ENCODE measurements around the gene MCRS1.
"Not testable (repeated sequence)": the region's sequence is repeated elsewhere in the genome, so short reads cannot be mapped to it uniquely, and the experiment has no call there.

The MCRS1 gene

DNA sequence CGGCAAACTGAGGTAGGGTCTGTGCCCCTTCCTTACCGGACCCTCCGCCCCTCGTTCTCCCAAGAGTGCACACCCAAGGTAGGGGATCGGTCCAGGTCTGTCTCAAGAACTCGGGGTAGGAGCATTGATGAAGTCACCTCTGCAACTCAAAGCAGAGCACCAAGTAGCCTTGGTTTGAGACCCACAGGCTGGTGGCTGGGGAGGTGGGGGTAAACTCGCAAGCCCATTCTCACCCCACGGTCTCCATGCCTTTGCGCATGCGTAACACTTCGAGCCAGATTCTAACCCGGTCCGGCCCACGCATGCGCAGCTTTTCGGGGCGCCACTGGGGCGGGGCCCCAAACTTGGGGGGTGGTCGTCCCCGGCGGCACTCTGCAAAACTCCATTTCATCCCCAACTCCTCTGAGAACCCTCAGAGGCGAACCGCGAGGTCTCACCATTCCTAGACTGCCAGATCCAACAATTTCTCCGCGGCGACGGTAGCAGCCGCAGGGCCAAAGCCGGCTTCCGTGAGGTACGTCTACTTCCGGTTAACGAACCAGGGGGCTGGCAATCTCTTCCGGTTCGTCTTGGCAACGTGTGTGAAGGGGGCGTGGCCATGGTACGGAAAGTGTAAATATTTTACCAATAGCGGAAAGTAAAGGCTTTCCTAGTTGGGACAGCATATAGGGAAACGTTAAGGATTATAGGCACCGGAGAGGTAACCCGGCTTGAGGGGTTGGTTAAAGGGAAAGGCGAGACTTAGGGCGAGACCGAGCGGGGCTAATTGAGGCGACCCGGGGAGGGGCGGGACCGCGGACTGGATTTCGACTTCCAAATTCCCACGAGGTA is at the start of gene MCRS1:
MCRS1 (minus strand) TSS at position 532 of the 831 bp plus-strand sequence. CDS start 1,411 bp downstream, outside the sequence.
- peak; percentile 93 for DNase-seq

GRCh38 chr12:49616533-49617219 is 48.7 kb upstream of the MCRS1 start:
- DNase-seq = no peak

DNA sequence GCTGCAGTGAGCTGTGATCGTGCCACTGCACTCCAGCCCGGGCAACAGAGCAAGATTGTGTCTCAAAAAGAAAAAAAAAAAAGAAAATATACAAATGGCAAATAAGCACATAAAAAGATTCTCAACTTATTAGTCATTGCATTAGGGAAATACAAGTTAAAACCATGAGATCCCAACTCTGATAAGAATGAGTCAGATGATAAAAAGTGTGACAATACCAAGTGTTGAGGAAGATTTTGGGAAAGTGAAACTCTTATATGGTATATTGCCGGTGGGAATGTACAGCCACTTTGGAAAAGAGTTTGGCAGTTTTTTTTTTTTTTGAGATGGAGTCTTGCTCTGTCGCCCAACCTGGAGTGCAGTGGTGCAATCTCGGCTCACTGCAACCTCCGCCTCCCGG is 47.8 kb upstream of the MCRS1 start:
- DNase-seq = no peak

GRCh38 chr12:49612210-49612609 is 44.3 kb upstream of the MCRS1 start:
- DNase-seq = no peak

GRCh38 chr12:49610785-49611184 is 42.8 kb upstream of the MCRS1 start:
- not testable (repeated sequence) for DNase-seq

DNA sequence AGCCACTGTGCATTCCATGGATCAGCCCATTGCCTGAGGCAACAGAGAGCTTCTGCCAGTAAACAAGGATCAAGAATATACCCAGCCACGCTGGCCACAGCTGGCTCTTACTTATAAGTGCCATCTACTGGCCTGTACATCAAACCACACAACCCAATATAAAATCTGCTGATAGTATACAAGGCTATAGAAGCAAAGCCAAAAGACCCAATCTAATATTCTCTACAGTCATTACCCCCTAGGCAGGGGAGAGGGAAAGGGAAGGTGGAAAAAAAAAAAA is 41.9 kb upstream of the MCRS1 start:
- no peak for DNase-seq

GRCh38 chr12:49609059-49609874 is 41.3 kb upstream of the MCRS1 start:
- no peak for DNase-seq

- DNase-seq = not testable (repeated sequence)
These were observed 37.6 kb upstream of the MCRS1 start, which contains the start of gene FAM186B for GRCh38 chr12:49605539-49605938. Gene FAM186B (minus strand): TSS chr12:49605639. CDS start chr12:49605477, 162 bp downstream.

- no peak for DNase-seq
These were observed 36.9 kb upstream of the MCRS1 start for GRCh38 chr12:49604856-49605255.

DNA sequence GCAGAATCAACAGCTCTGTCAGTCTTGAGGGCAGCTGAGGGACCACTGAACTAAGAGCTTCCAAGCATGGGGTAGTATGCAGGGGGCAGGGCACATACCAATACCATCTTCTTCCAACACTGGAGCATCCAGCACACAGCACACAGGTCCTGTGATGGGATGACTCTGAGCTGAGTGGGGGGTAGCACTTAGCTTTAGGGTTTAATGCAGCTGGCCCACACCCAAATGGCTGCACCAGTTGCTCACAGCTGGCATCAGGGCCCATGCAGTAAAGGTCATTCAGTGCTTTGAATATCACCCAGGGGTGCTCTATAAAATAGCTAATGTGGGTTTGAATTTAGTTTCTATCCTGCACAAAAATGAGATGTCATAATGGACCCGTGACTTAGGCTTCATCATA is 35.8 kb upstream of the MCRS1 start:
- DNase-seq = no peak

DNA sequence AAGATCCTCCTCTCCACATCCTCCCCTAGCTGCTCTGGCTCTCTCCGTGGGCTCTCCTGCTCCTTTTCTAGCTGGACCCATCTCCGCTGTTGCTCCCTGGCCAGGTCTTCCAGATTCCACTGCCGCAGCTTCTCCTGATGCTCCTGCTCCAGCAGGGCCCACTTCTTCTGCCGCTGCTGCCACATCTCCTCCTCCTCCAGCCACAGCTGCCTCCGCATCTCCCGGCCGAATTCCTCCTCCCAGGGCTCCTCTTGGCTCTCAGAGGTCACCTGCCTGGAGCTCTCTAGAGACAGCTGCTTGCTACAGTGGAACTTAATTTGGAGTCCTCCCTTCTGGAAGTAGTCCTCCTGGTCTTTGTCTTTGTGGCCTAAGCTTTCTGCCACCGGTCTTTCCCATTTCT is 32.0 kb upstream of the MCRS1 start:
- no peak for DNase-seq

- no peak for DNase-seq
These were observed 30.6 kb upstream of the MCRS1 start for GRCh38 chr12:49598527-49598926.

- no peak for DNase-seq
These were observed 21.0 kb upstream of the MCRS1 start for GRCh38 chr12:49588721-49589516.

DNA sequence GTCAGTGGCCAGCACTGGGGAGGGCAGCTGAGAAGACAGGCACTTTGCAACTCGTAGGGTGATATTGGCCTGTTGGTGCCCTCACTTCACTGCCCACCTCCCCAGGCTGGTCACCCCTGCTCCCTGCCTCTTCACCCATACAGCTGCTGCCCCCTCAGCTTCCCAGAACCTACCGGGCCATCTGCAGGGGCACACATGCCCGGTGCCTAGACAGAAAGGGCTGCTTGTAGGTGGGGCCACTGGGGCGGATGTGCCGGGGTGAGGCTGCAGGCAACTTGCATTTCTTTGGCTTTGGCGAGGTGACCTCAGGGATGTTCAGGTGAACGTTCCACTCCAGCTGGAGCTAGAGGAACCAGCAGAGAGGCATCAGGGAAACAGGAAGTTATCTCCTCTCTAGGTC is 20.3 kb upstream of the MCRS1 start:
- DNase-seq = no peak

GRCh38 chr12:49587174-49587908 is 19.4 kb upstream of the MCRS1 start:
- DNase-seq = no peak

- no peak for DNase-seq
These were observed 17.8 kb upstream of the MCRS1 start for GRCh38 chr12:49585477-49586459.

DNA sequence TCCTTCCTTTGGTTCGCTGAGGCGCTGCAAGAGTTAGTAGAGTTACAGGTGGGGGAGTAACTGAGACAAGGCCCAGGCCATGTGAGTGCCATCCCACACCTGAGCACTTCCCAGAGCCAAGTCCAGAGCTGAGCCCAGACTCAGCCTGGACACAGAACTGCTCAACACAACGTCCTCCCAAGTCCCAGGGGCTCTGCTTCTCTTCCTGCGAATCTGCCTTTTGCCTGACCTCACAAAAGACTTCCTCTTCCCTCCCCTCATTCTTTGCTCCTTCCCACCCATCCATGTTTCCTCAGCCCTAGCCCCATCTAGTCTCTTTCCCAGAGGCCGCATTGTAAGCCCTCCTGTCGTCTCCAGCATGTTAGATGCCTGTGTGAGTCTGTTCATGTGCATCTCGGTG is 16.6 kb upstream of the MCRS1 start:
- no peak for DNase-seq

DNA sequence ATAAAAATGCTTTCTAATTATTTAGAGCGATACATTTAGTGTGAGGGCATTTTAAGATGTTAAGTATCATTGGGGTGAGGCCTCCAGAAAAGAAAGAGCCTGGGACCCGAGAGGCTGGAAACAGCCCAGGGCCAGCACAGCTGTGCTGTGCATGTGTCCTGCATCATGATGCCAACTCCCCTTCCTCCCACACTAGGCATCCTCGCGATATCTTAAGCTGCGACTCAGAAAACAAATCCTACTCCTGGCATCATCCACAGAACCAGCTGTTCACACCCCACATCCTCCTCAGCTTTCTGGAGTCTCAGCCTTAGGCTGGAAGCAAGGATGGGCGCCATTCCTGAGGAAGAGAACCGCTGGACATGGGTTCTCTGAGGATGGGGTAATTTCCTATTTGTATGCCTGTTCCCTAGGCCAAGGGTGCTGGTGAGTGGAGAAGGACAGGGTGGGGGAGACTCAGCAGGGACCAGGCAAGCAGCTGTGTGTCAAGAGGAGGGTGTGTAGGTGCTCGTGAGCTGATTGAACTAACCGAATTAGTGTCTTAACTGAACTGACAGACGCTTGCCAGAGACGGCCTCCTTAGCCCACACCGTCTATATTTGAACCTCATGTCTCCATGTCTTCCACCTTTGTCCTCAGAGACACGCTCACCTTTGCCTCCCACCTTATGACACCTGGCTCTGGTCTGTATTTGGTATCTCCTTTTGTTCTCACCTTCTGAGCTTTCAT is 15.6 kb upstream of the MCRS1 start:
- DNase-seq = no peak

DNA sequence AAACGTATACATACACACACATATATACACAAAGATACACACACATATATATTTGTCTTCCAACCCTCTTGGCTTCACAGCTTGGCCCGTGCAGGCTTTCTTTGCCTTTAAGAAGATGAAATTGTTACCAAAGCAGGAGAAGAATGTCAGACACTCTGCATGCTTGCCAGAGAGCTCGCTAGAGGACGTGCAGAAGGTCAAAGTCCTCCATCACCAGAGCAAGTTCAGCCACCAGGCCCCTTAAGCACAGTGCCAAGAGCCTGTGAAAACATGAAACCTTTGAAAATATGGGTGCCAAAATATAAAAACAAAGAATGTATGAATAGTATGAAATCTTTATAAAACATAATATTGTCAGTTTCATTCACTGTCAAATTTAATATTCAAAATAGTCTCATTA is 14.9 kb upstream of the MCRS1 start:
- DNase-seq = no peak

DNA sequence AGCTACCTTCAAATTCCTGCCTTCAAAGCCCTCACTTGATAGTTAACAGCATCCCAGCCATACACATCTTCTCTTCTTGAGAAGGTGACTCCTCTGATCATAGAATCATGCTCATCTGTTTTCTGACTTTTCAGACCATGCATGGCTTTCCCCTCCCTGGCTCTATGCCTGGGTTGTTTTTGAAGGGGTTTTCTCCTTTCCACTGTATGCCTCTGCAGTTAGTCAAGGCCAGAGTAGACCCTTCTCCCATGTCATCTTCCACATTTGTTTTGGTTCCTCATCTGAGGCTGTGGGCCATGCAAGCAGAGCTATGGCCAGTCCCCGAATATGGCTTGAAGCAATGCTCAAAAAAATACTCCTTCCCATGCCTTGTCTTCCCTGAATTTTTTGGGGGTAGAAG is 14.3 kb upstream of the MCRS1 start:
- DNase-seq = no peak
